GM21619 (cell line): ENCODE results near the gene CTXN1.
"Not testable (repeated sequence)": the region's sequence is repeated elsewhere in the genome, so short reads cannot be mapped to it uniquely, and the experiment has no call there.

Source experiments
- ATAC-seq: cut with Tn5 transposase; IDR thresholded peaks from one replicate; pipeline ENCODE4 v1.9.1; 2021; ENCODE audit not compliant: unreplicated experiment

Gene CTXN1

GRCh38 chr19:7947939-7948338, 22.0 kb upstream of the CTXN1 start:
- no peak for ATAC-seq

DNA sequence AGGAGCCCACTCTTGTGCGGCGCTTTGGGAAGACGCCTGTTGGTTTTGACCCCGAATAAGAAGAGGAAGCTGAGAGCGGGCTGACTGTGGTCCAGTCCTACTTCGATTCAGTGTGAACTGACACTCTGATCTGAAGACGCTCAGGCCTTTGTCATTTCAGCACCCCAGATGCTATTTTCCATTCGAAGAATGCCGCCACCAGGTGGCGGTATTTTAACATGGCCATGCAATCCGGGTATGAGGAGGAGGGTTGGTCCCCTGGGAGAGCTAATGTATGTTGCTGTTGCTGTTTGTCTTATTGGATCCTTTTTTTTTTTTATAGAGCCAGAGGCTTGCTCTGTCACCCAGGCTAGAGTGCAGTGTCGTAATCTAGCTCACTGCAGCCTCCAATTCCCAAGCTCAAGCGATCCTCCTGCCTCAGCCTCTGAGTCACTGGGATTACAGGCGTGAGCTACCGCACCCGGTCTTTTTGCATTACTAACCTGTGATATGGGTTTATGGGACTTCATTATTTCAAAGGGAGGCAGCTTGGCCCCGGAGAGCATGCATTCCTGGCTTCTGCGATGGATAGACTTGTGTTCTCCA, 18.3 kb upstream of the CTXN1 start:
- peak; percentile 32 for ATAC-seq

DNA sequence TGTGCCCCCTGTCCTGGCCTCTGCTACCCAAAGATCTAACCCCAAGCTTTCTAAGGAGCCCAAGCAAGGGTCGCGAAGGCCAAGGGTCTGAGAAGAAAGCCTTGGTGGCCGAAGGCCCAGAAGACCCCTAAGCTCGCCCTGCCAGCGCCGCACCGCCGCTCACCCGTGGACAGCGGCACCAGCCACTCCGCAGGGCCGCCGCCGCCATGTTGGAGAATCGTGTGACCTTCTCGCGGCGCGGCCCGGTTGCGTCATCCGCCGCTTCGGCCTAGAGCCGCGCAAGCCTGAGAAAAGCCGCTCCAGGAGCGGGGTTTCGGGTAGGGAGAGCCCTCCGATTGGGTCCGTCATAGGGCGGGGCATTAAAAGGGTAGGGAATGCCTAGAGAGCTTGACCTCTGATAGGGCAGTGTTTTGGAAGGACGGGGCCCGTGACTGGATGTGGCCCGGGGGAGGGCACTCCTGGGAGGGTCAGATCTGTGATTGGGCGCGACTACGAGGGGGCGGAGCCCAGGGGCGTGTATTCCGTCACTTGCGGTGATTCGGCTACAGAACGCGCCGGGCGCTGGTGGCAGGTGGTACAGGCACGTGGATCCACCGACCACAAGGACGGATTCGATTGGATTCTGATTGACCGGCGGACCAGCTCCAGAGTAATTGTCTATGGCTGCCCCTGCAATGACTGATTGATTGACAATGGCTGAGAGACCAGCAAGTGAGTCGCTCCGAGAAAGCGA, 17.7 kb upstream of the CTXN1 start, which contains the start of gene TIMM44:
TIMM44 (minus strand) TSS at position 223 of the 733 bp plus-strand sequence; CDS start at position 208, 15 bp downstream.
- peak; percentile 94 for ATAC-seq

DNA sequence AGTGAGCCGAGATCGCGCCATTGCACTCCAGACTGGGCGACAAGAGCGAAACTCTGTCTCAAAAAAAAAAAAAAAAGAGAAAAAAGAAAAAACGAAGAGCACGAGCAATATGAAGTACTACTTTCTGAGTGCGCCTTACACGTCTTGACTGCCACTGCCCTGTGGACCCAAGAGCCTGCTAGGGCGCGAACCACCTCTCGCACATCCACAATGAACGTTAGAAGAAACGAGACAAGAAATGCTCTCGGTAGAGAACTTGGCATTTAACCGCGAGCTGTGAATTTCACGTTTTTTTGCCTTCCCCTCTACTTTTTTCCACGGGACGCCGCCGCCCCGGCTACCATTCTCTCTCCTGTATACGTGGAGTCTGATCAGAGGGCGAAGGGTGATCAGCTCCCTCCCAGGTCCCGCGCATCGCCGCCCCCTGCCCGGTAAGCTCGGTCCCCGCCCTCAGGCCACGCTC, 17.1 kb upstream of the CTXN1 start:
- ATAC-seq, result peak; percentile 8

DNA sequence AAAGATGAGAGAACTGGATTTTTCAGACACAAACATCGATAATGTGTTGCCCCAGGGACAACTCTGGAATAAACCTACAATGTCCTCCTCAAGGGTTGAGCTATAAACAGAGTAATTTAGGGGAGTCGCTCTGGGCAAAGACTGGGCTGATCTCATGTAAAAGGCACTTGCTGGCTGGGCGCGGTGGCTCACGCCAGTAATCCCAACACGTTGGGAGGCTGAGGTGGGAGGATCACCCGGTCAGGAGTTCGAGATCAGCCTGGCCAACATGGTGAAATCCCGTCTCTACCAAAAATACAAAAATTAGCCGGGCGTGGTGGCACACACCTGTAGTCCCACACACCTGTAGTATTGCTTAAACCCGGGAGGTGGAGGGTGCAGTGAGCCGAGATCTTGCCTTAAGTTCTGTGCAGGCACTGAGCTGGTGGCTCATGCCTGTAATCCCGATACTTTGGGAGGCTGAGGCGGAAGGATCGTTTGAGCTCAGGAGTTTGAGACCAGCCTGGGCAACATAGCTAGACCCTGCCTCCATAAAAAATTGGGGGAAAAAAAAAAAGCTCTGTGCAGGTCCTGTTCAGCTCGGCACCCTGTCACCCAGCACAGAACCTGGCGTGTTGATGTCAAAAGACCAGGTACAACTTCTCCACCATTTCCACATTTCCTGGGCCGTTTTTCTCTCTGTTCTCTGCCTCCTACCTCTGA, 16.1 kb upstream of the CTXN1 start:
- ATAC-seq, result no peak

DNA sequence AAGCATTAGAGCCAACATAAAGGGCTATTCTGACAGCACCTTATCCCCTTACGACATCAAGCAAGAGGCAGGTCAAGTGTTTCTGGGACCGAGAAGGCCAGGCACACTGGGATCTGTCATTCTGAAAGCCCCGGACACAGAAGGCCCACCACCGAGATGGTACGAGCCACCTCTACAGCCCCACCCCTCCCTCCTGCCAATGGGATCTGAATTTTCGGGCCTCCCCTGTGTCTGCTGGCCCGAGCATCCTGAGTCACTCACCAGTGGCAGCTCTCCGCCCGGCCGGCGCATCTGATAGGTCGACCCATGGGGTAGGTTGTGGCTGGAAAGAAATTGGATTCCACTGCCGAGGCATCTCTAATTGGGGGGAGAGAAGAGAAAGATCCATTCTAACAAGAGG, 14.9 kb upstream of the CTXN1 start:
- ATAC-seq, result no peak

DNA sequence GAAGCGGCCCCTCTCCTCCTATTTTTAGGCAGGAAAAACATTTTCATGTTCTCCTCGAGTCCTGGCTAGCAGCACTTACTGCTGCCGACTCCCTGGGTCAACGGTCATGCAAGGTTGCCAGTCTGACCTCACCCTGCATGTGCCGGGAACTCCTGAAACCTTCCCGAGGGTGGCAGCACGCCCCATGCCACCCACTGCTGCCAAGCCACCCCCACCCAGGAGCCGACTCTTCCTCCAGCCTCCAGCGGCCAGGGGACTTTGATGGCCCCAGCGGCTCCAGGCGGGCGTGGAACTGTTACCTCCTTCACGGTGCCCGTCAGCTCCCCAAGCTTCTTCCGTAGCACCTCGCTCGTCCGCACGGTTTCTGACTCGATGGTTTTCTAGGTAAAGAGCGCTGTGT, 8.8 kb upstream of the CTXN1 start:
- no peak for ATAC-seq

- no peak for ATAC-seq
Observed at GRCh38 chr19:7933828-7934725, 8.1 kb upstream of the CTXN1 start.

DNA sequence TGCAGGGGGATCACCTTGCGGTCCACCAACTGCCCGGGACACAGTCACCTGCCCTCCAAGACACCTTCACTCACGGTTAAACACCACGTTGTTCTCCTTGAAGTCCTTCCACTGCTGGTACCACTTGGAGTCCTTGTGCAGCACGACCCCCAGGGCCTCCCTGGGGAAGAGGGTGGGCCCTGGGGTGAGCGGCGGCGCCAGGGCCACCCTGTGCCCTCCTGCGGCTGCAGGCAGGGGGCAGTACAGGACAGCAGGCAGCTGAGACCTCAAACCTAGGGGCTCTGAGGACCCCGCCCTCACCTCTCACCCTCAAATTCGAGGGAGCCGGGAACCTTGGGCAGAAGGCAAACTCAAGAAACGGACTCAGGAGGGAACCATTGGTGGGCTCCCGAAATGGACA, 7.5 kb upstream of the CTXN1 start:
- ATAC-seq, result no peak

- no peak for ATAC-seq
Observed at GRCh38 chr19:7932930-7933300, 7.0 kb upstream of the CTXN1 start.

GRCh38 chr19:7932276-7932929, 6.5 kb upstream of the CTXN1 start:
- no peak for ATAC-seq

GRCh38 chr19:7931221-7932061, 5.5 kb upstream of the CTXN1 start:
- no peak for ATAC-seq

GRCh38 chr19:7930765-7931164, 4.8 kb upstream of the CTXN1 start:
- ATAC-seq, result no peak

DNA sequence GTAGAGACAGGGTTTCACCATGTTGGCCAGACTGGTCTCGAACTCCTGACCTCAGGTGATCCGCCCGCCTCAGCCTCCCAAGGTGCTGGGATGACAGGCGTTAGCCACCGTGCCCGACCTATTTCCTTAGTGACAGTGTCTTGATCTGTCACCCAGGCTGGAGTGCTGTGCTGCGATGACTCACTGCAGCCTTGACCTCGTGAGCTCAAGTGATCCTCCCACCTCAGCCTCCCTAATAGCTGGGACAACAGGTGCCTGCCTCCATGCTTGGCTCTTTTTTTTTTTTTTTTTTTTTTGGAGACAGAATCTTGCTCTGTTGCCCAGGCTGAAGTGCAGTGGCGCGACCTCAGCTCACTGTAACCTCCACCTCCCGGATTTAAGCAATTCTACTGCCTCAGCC, 4.1 kb upstream of the CTXN1 start:
- ATAC-seq, result not testable (repeated sequence)

DNA sequence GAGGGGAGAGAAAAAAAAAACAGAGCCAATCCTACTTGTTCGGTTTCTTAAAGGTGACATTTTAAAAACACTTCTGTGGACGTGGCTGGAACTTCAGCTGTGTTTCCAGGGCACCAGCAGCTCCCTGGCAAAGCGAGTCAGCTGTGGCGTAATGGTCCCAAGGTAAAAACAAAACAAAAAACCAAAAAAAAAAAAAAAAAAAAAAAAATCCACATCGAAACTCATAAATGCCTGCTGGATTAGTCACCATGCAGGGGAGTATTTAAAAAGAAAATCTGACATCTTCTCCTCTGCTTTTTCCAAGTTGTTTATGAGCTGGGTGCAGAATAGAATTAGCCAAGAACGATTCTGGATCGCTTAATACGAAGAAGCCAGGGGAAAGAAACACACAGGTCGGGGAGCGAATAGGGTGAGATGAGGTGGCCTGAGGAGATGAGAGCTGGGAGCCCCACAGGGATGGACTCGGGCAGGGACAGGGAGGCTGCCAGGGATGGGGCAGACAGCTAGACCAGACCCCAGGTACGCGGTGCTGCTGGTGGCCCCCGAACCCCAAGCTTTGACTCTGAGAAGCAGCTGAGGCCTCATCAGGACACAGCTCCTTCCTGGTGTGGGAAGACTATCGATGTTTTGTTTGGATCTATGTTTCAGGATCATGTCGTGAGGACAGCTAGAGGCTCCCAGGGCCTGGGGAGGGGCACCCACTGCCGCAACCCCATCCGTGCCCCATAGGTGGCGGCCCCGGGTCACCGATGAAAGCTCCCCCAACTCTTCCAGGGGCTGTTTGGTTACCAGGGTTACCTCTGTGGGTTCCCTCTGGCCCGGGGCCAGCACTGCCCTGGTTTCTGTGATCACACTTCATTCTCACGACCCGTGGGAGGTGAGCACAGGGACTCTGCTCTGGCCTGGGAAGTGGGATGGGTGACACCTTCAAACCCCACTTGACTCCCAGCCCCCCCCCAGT, 3.1 kb upstream of the CTXN1 start:
- ATAC-seq, result no peak

- no peak for ATAC-seq
Observed at GRCh38 chr19:7928334-7928706, 2.4 kb upstream of the CTXN1 start.

- no peak for ATAC-seq
Observed at GRCh38 chr19:7927605-7928333, 1.8 kb upstream of the CTXN1 start.
